WTC11 (cell line): ENCODE measurements around the gene ERICH3. TPM values are rescaled to one million over a fixed set of nuclear protein-coding genes. Genes with fewer than 3 reads are reported as not detected.
A peak's percentile ranks its signal among the peaks of the same experiment; 100 is the strongest.

ENCODE experiments used
- ATAC-seq: fragments of 200-7000 bp; cut with Tn5 transposase; 2 replicates; pipeline ENCODE4 v1.10.0; 2021; ENCODE audit warnings: mild to moderate bottlenecking, moderate library complexity
- CTCF ChIA-PET: fragments of 300-600 bp; sonication (Branson Sonifier 250); formaldehyde crosslinking; loops from one replicate; lab custom pipeline; 2021; ENCODE audit warnings: antibody characterized with exemption; lab: Charles Lee
- POLR2A ChIA-PET: fragments of 350-600 bp; sonication (Branson Sonifier 250); formaldehyde crosslinking; loops from one replicate; lab custom pipeline; 2021; ENCODE audit warnings: antibody characterized with exemption; lab: Charles Lee
- DNase-seq: peaks from one replicate; pipeline ENCODE4 v3.0.0; 2021; ENCODE audit warnings: low spot score
- H3K27ac Mint-ChIP-seq: 2 replicates; pipeline ENCODE4 v1.8.0; 2021; ENCODE audit warnings: mixed read lengths
- H3K27me3 Mint-ChIP-seq: 2 replicates; pipeline ENCODE4 v1.8.0; 2021; ENCODE audit warnings: low read depth, mild to moderate bottlenecking, moderate library complexity, mixed read lengths
- H3K36me3 Mint-ChIP-seq: 2 replicates; pipeline ENCODE4 v1.8.0; 2021; ENCODE audit warnings: mixed read lengths
- H3K4me1 Mint-ChIP-seq: 2 replicates; pipeline ENCODE4 v1.8.0; 2022; ENCODE audit warnings: mixed read lengths
- H3K4me3 Mint-ChIP-seq: 2 replicates; pipeline ENCODE4 v1.8.0; 2021; ENCODE audit warnings: mild to moderate bottlenecking, moderate library complexity, mixed read lengths
- H3K9me3 Mint-ChIP-seq: 2 replicates; pipeline ENCODE4 v1.8.0; 2021; ENCODE audit warnings: mixed read lengths
- AR ChIP-seq: fragments of 250-450 bp; sonication (Bioruptor Pico); IDR thresholded peaks from 2 replicates; pipeline ENCODE4 v1.9.0; 2021; ENCODE audit warnings: mild to moderate bottlenecking
- CBFB ChIP-seq: sonication (generic); formaldehyde crosslinking; IDR thresholded peaks from 2 replicates; pipeline ENCODE4 v1.8.1; 2022; ENCODE audit warnings: mild to moderate bottlenecking, low read depth, missing genetic modification reagents
- ESRRA ChIP-seq: sonication (generic); formaldehyde crosslinking; IDR thresholded peaks from 2 replicates; pipeline ENCODE4 v1.8.1; 2022; ENCODE audit warnings: mild to moderate bottlenecking, missing genetic modification reagents, borderline replicate concordance
- ETV6 ChIP-seq: sonication (generic); formaldehyde crosslinking; IDR thresholded peaks from 2 replicates; pipeline ENCODE4 v1.8.1; 2022; ENCODE audit warnings: mild to moderate bottlenecking, missing genetic modification reagents
- SMAD3 ChIP-seq: sonication (generic); formaldehyde crosslinking; IDR thresholded peaks from 2 replicates; pipeline ENCODE4 v1.8.0; 2022; ENCODE audit warnings: missing genetic modification reagents, mild to moderate bottlenecking, borderline replicate concordance
- TCF7 ChIP-seq: sonication (generic); formaldehyde crosslinking; IDR thresholded peaks from 2 replicates; pipeline ENCODE4 v1.8.0; 2022; ENCODE audit warnings: mild to moderate bottlenecking, low read depth, missing genetic modification reagents, moderate library complexity
- ZBTB21 ChIP-seq: sonication (generic); formaldehyde crosslinking; IDR thresholded peaks from 2 replicates; pipeline ENCODE4 v1.8.1; 2023; ENCODE audit warnings: mild to moderate bottlenecking, missing genetic modification reagents, borderline replicate concordance
- ZNF416 ChIP-seq: fragments of 250-450 bp; sonication (Bioruptor Pico); IDR thresholded peaks from 2 replicates; pipeline ENCODE4 v1.9.0; 2021; ENCODE audit warnings: mild to moderate bottlenecking, inconsistent platforms
- ZNF423 ChIP-seq: fragments of 250-450 bp; sonication (Bioruptor Pico); IDR thresholded peaks from 2 replicates; pipeline ENCODE4 v2.1.2; 2022; ENCODE audit warnings: mild to moderate bottlenecking, moderate library complexity
- total RNA-seq: library from RNA; stranded (reverse); gene quantifications from 3 replicates; pipeline ENCODE4 v1.2.3, GENCODE V29; 2021
- TF ChIP-seq, protein P1 (sequence below): sonication (generic); formaldehyde crosslinking; IDR thresholded peaks from 2 replicates; pipeline ENCODE4 v1.8.0; 2023; ENCODE audit warnings: mild to moderate bottlenecking, missing genetic modification reagents
- TF ChIP-seq, protein P2 (sequence below): sonication (generic); formaldehyde crosslinking; IDR thresholded peaks from 2 replicates; pipeline ENCODE4 v1.8.0; 2022; ENCODE audit warnings: mild to moderate bottlenecking, missing genetic modification reagents
- TF ChIP-seq, protein P3 (sequence below): sonication (generic); formaldehyde crosslinking; IDR thresholded peaks from 2 replicates; pipeline ENCODE4 v1.8.1; 2022; ENCODE audit warnings: low read depth, missing genetic modification reagents, borderline replicate concordance
- TF ChIP-seq, protein P4 (sequence below): sonication (generic); formaldehyde crosslinking; IDR thresholded peaks from 2 replicates; pipeline ENCODE4 v1.8.1; 2022; ENCODE audit warnings: mild to moderate bottlenecking, moderate library complexity, missing genetic modification reagents

The ERICH3 gene
- total RNA-seq, 1 experiment from 2014 or later = 0.07 TPM

GRCh38 chr1:74523873-74524480, 149.6 kb downstream of the ERICH3 start (continued):
- TF ChIP-seq, protein P1, sequence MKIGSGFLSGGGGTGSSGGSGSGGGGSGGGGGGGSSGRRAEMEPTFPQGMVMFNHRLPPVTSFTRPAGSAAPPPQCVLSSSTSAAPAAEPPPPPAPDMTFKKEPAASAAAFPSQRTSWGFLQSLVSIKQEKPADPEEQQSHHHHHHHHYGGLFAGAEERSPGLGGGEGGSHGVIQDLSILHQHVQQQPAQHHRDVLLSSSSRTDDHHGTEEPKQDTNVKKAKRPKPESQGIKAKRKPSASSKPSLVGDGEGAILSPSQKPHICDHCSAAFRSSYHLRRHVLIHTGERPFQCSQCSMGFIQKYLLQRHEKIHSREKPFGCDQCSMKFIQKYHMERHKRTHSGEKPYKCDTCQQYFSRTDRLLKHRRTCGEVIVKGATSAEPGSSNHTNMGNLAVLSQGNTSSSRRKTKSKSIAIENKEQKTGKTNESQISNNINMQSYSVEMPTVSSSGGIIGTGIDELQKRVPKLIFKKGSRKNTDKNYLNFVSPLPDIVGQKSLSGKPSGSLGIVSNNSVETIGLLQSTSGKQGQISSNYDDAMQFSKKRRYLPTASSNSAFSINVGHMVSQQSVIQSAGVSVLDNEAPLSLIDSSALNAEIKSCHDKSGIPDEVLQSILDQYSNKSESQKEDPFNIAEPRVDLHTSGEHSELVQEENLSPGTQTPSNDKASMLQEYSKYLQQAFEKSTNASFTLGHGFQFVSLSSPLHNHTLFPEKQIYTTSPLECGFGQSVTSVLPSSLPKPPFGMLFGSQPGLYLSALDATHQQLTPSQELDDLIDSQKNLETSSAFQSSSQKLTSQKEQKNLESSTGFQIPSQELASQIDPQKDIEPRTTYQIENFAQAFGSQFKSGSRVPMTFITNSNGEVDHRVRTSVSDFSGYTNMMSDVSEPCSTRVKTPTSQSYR (CRISPR knock-in tag) = no peak
- TF ChIP-seq, protein P2, sequence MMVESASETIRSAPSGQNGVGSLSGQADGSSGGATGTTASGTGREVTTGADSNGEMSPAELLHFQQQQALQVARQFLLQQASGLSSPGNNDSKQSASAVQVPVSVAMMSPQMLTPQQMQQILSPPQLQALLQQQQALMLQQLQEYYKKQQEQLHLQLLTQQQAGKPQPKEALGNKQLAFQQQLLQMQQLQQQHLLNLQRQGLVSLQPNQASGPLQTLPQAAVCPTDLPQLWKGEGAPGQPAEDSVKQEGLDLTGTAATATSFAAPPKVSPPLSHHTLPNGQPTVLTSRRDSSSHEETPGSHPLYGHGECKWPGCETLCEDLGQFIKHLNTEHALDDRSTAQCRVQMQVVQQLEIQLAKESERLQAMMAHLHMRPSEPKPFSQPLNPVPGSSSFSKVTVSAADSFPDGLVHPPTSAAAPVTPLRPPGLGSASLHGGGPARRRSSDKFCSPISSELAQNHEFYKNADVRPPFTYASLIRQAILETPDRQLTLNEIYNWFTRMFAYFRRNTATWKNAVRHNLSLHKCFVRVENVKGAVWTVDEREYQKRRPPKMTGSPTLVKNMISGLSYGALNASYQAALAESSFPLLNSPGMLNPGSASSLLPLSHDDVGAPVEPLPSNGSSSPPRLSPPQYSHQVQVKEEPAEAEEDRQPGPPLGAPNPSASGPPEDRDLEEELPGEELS (CRISPR knock-in tag) = no peak

DNA sequence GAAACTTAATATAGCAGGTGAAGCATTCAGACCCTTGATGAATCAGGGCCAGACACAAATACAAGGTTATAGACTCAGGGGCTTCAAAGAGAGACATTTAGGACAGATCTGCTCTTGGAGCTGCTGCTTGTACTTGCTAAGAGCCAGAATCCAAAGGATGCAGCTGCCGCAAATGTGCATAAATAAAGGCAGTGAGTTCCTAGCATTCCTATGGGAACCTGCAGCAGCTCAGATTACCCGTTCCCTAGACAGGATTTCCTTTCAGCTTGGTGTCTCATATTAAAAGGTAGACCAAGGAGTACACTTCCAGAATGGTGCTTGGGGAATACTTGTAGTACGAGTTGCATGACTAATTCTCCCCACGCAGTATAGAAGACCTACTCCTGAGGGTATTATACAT, 151.4 kb downstream of the ERICH3 start:
- no peaks in the 10 kb centered on the region for H3K36me3 Mint-ChIP-seq
- H3K27me3 Mint-ChIP-seq = no peaks in the 10 kb centered on the region
- H3K4me1 Mint-ChIP-seq = peaks cover 53% of the 10 kb centered on the region
- ChIA-PET CTCF (interaction anchor here (1.2 to 1.3 kb wide), 2 partner anchors 18 to 168 kb away, joined by 3 to 15 read pairs; no protein-coding TSS in a partner anchor), POLR2A (interaction anchor here (0.5 kb wide), 1 partner anchor 1269 kb away, joined by 5 read pairs; no protein-coding TSS in a partner anchor)
- H3K4me3 Mint-ChIP-seq = peak overlapping the region; percentile 42
- ATAC-seq (peak; percentile 87), DNase-seq (peak; percentile 56)
- H3K27ac Mint-ChIP-seq = peak overlapping the region; percentile 90
- TF ChIP-seq ESRRA (CRISPR knock-in tag) = no peak
- TF ChIP-seq ZBTB21 (CRISPR knock-in tag) = no peak
- no peak for TF ChIP-seq ZNF416 (CRISPR knock-in tag)
- TF ChIP-seq SMAD3 (CRISPR knock-in tag) = no peak
- TF ChIP-seq ETV6 (CRISPR knock-in tag) = no peak
- TF ChIP-seq, protein P3, sequence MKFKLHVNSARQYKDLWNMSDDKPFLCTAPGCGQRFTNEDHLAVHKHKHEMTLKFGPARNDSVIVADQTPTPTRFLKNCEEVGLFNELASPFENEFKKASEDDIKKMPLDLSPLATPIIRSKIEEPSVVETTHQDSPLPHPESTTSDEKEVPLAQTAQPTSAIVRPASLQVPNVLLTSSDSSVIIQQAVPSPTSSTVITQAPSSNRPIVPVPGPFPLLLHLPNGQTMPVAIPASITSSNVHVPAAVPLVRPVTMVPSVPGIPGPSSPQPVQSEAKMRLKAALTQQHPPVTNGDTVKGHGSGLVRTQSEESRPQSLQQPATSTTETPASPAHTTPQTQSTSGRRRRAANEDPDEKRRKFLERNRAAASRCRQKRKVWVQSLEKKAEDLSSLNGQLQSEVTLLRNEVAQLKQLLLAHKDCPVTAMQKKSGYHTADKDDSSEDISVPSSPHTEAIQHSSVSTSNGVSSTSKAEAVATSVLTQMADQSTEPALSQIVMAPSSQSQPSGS = no peak
- no peak for TF ChIP-seq CBFB (CRISPR knock-in tag)
- TF ChIP-seq TCF7 = no peak
- TF ChIP-seq, protein P4, sequence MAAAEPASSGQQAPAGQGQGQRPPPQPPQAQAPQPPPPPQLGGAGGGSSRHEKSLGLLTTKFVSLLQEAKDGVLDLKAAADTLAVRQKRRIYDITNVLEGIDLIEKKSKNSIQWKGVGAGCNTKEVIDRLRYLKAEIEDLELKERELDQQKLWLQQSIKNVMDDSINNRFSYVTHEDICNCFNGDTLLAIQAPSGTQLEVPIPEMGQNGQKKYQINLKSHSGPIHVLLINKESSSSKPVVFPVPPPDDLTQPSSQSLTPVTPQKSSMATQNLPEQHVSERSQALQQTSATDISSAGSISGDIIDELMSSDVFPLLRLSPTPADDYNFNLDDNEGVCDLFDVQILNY (CRISPR knock-in tag) = no peak
- TF ChIP-seq AR (CRISPR knock-in tag) = no peak
- no peak for TF ChIP-seq ZNF423
- H3K9me3 Mint-ChIP-seq = no peaks in the 10 kb centered on the region

Other genes starting within 250 kb of the ERICH3 start
- not detected in 3 replicates for gene LRRC53, start 161.2 kb downstream of the ERICH3 start, total RNA-seq
- gene CRYZ, start 59.3 kb upstream of the ERICH3 start, total RNA-seq = 42.2 to 44.2 TPM (median 43.5 TPM) in 3 replicates
- gene TYW3, start 59.4 kb upstream of the ERICH3 start, total RNA-seq = 31.8 to 33.1 TPM (median 32.9 TPM) in 3 replicates